ENCODE results near the gene TXNL4A. TPM values are rescaled to one million over a fixed set of nuclear protein-coding genes. Genes with fewer than 3 reads are reported as not detected.

TXNL4A gene
- total RNA-seq, 1 experiment from 2014 or later, result 56.1 TPM

- DNase-seq (ENCODE audit: low read depth), result no peak
Observed at GRCh38 chr18:79964330-79965118, 23.8 kb downstream of the TXNL4A start, which contains the start of gene HSBP1L1. Gene HSBP1L1, plus strand, starts transcription at chr18:79964643. Its CDS starts 93 bp downstream, at chr18:79964736.

- DNase-seq (ENCODE audit: low read depth), result no peak
Observed at GRCh38 chr18:79963658-79964329, 24.6 kb downstream of the TXNL4A start.

GRCh38 chr18:79962835-79963657, 25.3 kb downstream of the TXNL4A start:
- no peak for DNase-seq (ENCODE audit: low read depth)

GRCh38 chr18:79962311-79962710, 26.1 kb downstream of the TXNL4A start:
- DNase-seq (ENCODE audit: low read depth), result no peak

- peak; percentile 25 for DNase-seq (ENCODE audit: low read depth)
Observed at GRCh38 chr18:79961527-79962291, 26.7 kb downstream of the TXNL4A start.

GRCh38 chr18:79960921-79961526, 27.3 kb downstream of the TXNL4A start:
- no peak for DNase-seq (ENCODE audit: low read depth)

- peak; percentile 76 for DNase-seq (ENCODE audit: low read depth)
Observed at GRCh38 chr18:79960161-79960801, 28.1 kb downstream of the TXNL4A start.

GRCh38 chr18:79958981-79959380, 29.4 kb downstream of the TXNL4A start:
- no peak for DNase-seq (ENCODE audit: low read depth)

GRCh38 chr18:79956276-79956675, 32.1 kb downstream of the TXNL4A start:
- DNase-seq (ENCODE audit: low read depth), result no peak

- DNase-seq (ENCODE audit: low read depth), result no peak
Observed at GRCh38 chr18:79955302-79956075, 32.9 kb downstream of the TXNL4A start.

- no peak for DNase-seq (ENCODE audit: low read depth)
Observed at GRCh38 chr18:79954791-79955190, 33.6 kb downstream of the TXNL4A start.

GRCh38 chr18:79953971-79954651, 34.3 kb downstream of the TXNL4A start:
- no peak for DNase-seq (ENCODE audit: low read depth)

- no peak for DNase-seq (ENCODE audit: low read depth)
Observed at GRCh38 chr18:79952996-79953559, 35.3 kb downstream of the TXNL4A start.

- no peak for DNase-seq (ENCODE audit: low read depth)
Observed at GRCh38 chr18:79952456-79952995, 35.8 kb downstream of the TXNL4A start.

GRCh38 chr18:79951545-79952455, 36.6 kb downstream of the TXNL4A start, which contains the start of gene SLC66A2:
Gene SLC66A2, minus strand, starts transcription at chr18:79951653. Its CDS starts 727 bp downstream, at chr18:79950926.
- peak; percentile 79 for DNase-seq (ENCODE audit: low read depth)

GRCh38 chr18:79950515-79951341, 37.6 kb downstream of the TXNL4A start:
- DNase-seq (ENCODE audit: low read depth), result peak; percentile 28
